ENCODE results near the gene GSS.

GRCh38 chr20:34940081-34940481 lies 15.5 kb downstream of the GSS start:
- TF ChIP-seq CTCF (IDR thresholded peaks at IDR 0.05) (no peak), POLR2AphosphoS5 (IDR thresholded peaks at IDR 0.05) (no peak)

Data from gastroesophageal sphincter (tissue), 3 donors.